Sigmoid colon (tissue), 7 donors: ENCODE results near the gene EIF4A2. TPM values are rescaled to one million over a fixed set of nuclear protein-coding genes. Genes with fewer than 3 reads are reported as not detected.

ENCODE experiments used
- DNase-seq: peaks from one replicate; pipeline ENCODE4 v3.0.0-alpha.2; 2019
- H3K27ac ChIP-seq, 4 donors: fragments of 200-600 bp; sonication (generic); one replicate each; pipeline ENCODE4 v1.5.1; 2016 to 2019; ENCODE audit warnings: mild to moderate bottlenecking in 1 of 4
- H3K27me3 ChIP-seq, 3 donors: fragments of 200-600 bp; sonication (generic); one replicate each; pipeline ENCODE4 v1.5.1; 2019; ENCODE audit warnings: mild to moderate bottlenecking in 1 of 3
- H3K36me3 ChIP-seq, 4 donors: fragments of 200-600 bp; sonication (generic); one replicate each; pipeline ENCODE4 v1.5.1; 2016 to 2019
- H3K4me1 ChIP-seq, 4 donors: fragments of 200-600 bp; sonication (generic); one replicate each; pipeline ENCODE4 v1.5.1; 2017 to 2019
- H3K4me3 ChIP-seq, 4 donors: fragments of 200-600 bp; sonication (generic); one replicate each; pipeline ENCODE4 v1.5.1; 2017 to 2019; ENCODE audit warnings: mild to moderate bottlenecking in 2 of 4, moderate library complexity in 1 of 4
- H3K9me3 ChIP-seq, 4 donors: fragments of 200-600 bp in 3 of 4; sonication (generic) in 3 of 4; one replicate each; pipeline versions ENCODE4 v1.5.1 to v1.6.1; 2013 to 2019
- EP300 ChIP-seq, 4 donors: sonication (generic); formaldehyde crosslinking; IDR thresholded peaks; one replicate each; pipeline ENCODE4 v1.6.1; 2017; ENCODE audit warnings: antibody characterized with exemption in 4 of 4
- POLR2A ChIP-seq, 2 donors: fragments of 450-650 bp; IDR thresholded peaks; one replicate each; pipeline ENCODE4 v1.6.1; 2016; ENCODE audit warnings: antibody characterized with exemption in 2 of 2, mild to moderate bottlenecking in 2 of 2, moderate library complexity in 2 of 2
- POLR2AphosphoS5 ChIP-seq, 4 donors: sonication (generic); formaldehyde crosslinking; IDR thresholded peaks; one replicate each; pipeline ENCODE4 v1.6.1; 2017; ENCODE audit warnings: antibody characterized with exemption in 4 of 4
- WGBS, 2 donors: extraction: QIAGEN DNeasy Blood & Tissue Kit; methylation state at CpG; one replicate each; pipeline ENCODE4 v1.1.7; 2013; 5-methylcytosine and 5-hydroxymethylcytosine counted together
- intact Hi-C: fragments of 100-400 bp; cut with DNase I; formaldehyde crosslinking; loops from one replicate; pipeline ENCODE4 v1.15.1; 2023
- polyA plus RNA-seq, 3 donors: library from polyadenylated mRNA; stranded (reverse); fragments of 200-250 nt; gene quantifications; one replicate each; pipeline ENCODE4 v1.2.3, GENCODE V29; 2013
- total RNA-seq, 4 donors: library from RNA; depleted of rRNA; stranded (reverse); fragments of >200 nt; gene quantifications; one replicate each; pipeline ENCODE4 v1.1.0, GENCODE V29; 2016
- TF ChIP-seq, protein P1 (sequence below), 4 experiments: fragments of 450-650 bp in 3 of 4; fragments of 200-600 bp in 1 of 4; IDR thresholded peaks; one replicate each; pipeline ENCODE4 v1.5.1; 2016 to 2019; ENCODE audit warnings: antibody characterized with exemption in 4 of 4, mild to moderate bottlenecking in 3 of 4, moderate library complexity in 2 of 4
- donor health status: healthy with polysubstance abuse.
- donor health status: Bipolar disorder and iron deficiency.
- donor health status: healthy.

EIF4A2 gene
- total and polyA plus RNA-seq, 7 donors, result 305 to 1,010 (median 632) TPM

DNA sequence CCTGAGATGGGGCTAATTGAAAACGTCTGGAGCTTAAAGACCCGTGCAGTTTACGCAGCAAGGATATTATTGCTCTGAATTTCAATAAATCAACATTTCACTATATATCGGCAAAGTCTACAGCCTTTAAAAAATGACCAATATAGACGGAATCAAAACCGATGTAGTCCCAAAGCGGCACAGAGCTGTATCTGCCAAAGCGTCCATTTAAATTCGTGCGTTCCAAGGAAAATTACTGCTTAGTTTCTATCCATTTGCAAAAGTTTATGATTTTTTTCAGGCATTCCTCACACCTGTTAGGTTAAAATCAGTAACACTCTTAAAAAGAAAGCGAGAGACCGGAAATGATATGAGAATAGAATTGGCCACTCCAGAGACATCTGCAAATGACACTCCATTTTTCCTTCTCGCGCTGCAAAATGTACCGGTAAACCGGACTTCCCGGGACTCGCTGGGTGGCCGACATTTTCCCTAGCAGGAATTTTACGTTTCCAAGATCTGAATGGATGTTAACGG, 777 bp upstream of the EIF4A2 start:
- peak overlapping the region; percentile 76 to 94 (median 86) for H3K4me3 ChIP-seq
- peak overlapping the region; percentile 94 to 99 (median 97) for H3K27ac ChIP-seq
- no peaks in the 10 kb centered on the region for H3K27me3 ChIP-seq
- TF ChIP-seq EP300 (IDR thresholded peaks at IDR 0.05), result no peak
- TF ChIP-seq, protein P1, sequence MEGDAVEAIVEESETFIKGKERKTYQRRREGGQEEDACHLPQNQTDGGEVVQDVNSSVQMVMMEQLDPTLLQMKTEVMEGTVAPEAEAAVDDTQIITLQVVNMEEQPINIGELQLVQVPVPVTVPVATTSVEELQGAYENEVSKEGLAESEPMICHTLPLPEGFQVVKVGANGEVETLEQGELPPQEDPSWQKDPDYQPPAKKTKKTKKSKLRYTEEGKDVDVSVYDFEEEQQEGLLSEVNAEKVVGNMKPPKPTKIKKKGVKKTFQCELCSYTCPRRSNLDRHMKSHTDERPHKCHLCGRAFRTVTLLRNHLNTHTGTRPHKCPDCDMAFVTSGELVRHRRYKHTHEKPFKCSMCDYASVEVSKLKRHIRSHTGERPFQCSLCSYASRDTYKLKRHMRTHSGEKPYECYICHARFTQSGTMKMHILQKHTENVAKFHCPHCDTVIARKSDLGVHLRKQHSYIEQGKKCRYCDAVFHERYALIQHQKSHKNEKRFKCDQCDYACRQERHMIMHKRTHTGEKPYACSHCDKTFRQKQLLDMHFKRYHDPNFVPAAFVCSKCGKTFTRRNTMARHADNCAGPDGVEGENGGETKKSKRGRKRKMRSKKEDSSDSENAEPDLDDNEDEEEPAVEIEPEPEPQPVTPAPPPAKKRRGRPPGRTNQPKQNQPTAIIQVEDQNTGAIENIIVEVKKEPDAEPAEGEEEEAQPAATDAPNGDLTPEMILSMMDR (IDR thresholded peaks at IDR 0.05), result no peak
- no peak for TF ChIP-seq POLR2AphosphoS5 (IDR thresholded peaks at IDR 0.05)
- no peak for TF ChIP-seq POLR2A (IDR thresholded peaks at IDR 0.05)
- intact Hi-C loops, result loop anchor here (5.0 kb wide), 2 partner anchors 215 to 845 kb away; partner anchors contain the start of genes TBCCD1 and TRA2B
- no peak for DNase-seq
- 1 to 5% methylated on average over 21 of the region's 21 CpGs for WGBS, 2 donors
- peaks cover 0 to 41% (median 33%) of the 10 kb centered on the region in 4 donors for H3K4me1 ChIP-seq
- peaks cover 21 to 33% (median 31%) of the 10 kb centered on the region in 4 donors for H3K36me3 ChIP-seq
- no peaks in the 10 kb centered on the region for H3K9me3 ChIP-seq

DNA sequence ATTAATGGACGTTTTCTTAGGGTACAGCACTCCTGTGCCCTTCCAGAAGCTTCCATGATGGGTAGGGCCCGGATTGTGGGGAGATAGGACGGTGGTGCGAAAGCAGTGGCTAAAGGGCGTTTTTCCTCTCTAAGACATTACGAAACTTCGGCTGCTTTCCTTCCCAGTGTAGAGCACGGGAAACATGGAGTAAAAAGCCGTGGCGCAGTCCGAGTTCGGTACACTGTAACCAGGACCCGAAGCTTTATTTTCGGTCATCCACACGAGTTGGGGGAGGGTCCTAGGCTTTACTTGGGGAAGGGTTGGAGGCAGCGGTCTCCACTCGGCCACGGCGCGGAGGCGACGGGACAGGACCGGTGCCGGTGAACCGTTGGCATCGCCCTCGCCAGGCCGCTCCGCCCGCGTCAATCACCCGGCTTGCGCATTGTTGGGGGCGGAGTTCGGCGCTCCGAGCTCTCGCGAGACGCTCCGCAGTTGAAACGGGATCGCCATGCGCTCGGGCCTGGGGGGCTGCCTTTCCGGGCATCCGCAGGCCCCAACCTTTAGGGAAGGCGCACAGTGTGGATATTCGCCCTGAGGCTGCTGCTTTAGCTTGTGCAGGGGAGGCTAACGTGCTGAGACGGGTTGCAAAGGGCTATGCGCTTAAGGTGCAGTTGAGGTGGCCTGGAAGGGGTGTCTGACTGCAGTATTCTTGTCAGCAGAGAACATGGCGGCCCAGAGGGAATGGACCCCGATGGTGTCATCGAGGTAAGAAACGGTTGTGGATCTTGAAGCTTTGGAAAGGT, 546 bp downstream of the EIF4A2 start:
- TF ChIP-seq POLR2AphosphoS5 (IDR thresholded peaks at IDR 0.05) (peak; percentile 94 to 95 (median 95)), POLR2A (IDR thresholded peaks at IDR 0.05) (peak; percentile 33 to 35), EP300 (IDR thresholded peaks at IDR 0.05) (no peak)
- H3K27ac ChIP-seq, result peak overlapping the region; percentile 94 to 99 (median 97)
- H3K4me3 ChIP-seq, result peak overlapping the region; percentile 76 to 94 (median 86)
- 0% methylated on average over 56 of the region's 56 CpGs for WGBS, 2 donors
- DNase-seq, result peak; percentile 94
- intact Hi-C loops, result loop anchor here (5.0 kb wide), 2 partner anchors 217 to 847 kb away; partner anchors contain the start of genes TBCCD1 and TRA2B
- peaks cover 28 to 46% (median 44%) of the 10 kb centered on the region in 4 donors for H3K36me3 ChIP-seq
- no peaks in the 10 kb centered on the region for H3K27me3 ChIP-seq
- H3K4me1 ChIP-seq, result peaks cover 0 to 54% (median 43%) of the 10 kb centered on the region in 4 donors
- H3K9me3 ChIP-seq, result no peaks in the 10 kb centered on the region

DNA sequence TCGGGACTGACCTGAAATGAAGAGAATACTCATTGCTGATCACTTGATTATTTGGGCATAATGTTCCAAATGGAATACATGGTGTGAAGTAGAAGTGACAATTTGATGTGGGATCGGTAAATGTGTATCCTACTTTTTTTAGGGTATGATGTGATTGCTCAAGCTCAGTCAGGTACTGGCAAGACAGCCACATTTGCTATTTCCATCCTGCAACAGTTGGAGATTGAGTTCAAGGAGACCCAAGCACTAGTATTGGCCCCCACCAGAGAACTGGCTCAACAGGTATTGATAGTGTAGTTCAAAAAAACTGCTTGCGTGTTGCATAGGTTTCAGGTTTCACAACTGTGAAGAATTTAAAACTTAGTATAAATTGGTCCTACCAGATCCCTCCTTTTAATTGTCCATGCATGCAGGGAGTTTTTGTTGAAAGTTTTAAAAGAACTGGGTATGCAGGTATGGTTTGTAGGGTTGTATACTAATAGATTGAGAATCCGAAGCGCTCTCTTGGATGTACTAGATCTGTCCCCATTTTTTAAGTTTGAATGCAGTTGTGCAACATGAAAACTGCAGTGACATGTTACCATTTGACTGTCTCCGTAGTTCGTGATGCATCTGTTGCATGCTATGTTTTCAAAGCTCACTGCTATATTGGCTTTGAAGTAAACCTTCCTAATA, 1.6 kb downstream of the EIF4A2 start:
- no peaks in the 10 kb centered on the region for H3K9me3 ChIP-seq
- H3K4me1 ChIP-seq, result peaks cover 0 to 55% (median 44%) of the 10 kb centered on the region in 4 donors
- DNase-seq, result no peak
- intact Hi-C loops, result loop anchor here (5.0 kb wide), 2 partner anchors 218 to 848 kb away; partner anchors contain the start of genes TBCCD1 and TRA2B
- H3K36me3 ChIP-seq, result peaks cover 28 to 56% (median 48%) of the 10 kb centered on the region in 4 donors
- WGBS, 2 donors, result 3 to 13% methylated on average over 7 of the region's 7 CpGs
- peak overlapping the region; percentile 94 to 99 (median 97) for H3K27ac ChIP-seq
- H3K27me3 ChIP-seq, result no peaks in the 10 kb centered on the region
- peak overlapping the region; percentile 76 to 94 (median 86) for H3K4me3 ChIP-seq
- TF ChIP-seq POLR2A (IDR thresholded peaks at IDR 0.05), result no peak
- TF ChIP-seq, protein P1 (IDR thresholded peaks at IDR 0.05), result no peak
- no peak for TF ChIP-seq POLR2AphosphoS5 (IDR thresholded peaks at IDR 0.05)
- TF ChIP-seq EP300 (IDR thresholded peaks at IDR 0.05), result no peak

DNA sequence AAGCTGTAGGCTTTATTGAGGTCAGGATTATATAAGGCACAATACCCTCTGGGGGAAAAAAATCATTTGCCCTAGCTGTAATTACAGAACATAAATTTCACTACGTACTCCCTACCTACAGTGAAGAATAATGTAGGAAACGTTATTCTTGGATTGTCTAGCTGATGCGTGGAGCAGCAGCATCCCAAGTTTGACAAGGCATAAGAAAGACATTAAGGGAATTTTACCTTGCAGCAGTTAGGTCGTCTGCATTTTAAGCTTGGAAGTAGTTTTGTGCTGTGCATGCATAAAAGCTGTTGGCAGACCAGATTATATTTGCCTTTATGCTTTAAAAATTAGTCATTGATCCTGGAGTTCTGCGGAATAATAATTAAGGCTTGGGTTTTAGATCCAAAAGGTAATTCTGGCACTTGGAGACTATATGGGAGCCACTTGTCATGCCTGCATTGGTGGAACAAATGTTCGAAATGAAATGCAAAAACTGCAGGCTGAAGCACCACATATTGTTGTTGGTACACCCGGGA, 2.2 kb downstream of the EIF4A2 start:
- peaks cover 0 to 55% (median 44%) of the 10 kb centered on the region in 4 donors for H3K4me1 ChIP-seq
- no peak for DNase-seq
- H3K36me3 ChIP-seq, result peaks cover 28 to 62% (median 51%) of the 10 kb centered on the region in 4 donors
- H3K9me3 ChIP-seq, result no peaks in the 10 kb centered on the region
- TF ChIP-seq, protein P1 (IDR thresholded peaks at IDR 0.05), result no peak
- no peak for TF ChIP-seq POLR2A (IDR thresholded peaks at IDR 0.05)
- no peak for TF ChIP-seq POLR2AphosphoS5 (IDR thresholded peaks at IDR 0.05)
- no peak for TF ChIP-seq EP300 (IDR thresholded peaks at IDR 0.05)
- peak overlapping the region; percentile 76 to 94 (median 86) for H3K4me3 ChIP-seq
- 7 to 26% methylated on average over 7 of the region's 7 CpGs for WGBS, 2 donors
- no peaks in the 10 kb centered on the region for H3K27me3 ChIP-seq
- intact Hi-C loops, result no loop called here
- H3K27ac ChIP-seq, result peak overlapping the region in 2 of 4 donors; percentile 94 to 99
